K562 (cell line): Measurements from ENCODE around the gene YIPF1. TPM values are rescaled to one million over a fixed set of nuclear protein-coding genes. Genes with fewer than 3 reads are reported as not detected.

Experiments
- ADNP ChIP-seq: fragments of 200-800 bp; sonication (Bioruptor generic); IDR thresholded peaks from 2 replicates; pipeline ENCODE4 v1.6.1; 2016; ENCODE audit warnings: missing genetic modification characterization, missing compliant biosample characterization
- DIDO1 ChIP-seq: fragments of 450-650 bp; IDR thresholded peaks from 2 replicates; pipeline ENCODE4 v1.6.1; 2016; ENCODE audit warnings: low read depth, missing biosample characterization, missing genetic modification characterization
- ESRRB ChIP-seq: fragments of 250-450 bp; sonication (Bioruptor Pico); IDR thresholded peaks from 2 replicates; pipeline ENCODE4 v1.5.0; 2020; ENCODE audit warnings: mild to moderate bottlenecking, moderate library complexity, borderline replicate concordance
- GTF2A2 ChIP-seq: IDR thresholded peaks from 2 replicates; pipeline ENCODE4 v1.6.1; 2016; ENCODE audit warnings: mild to moderate bottlenecking, missing genetic modification characterization, missing compliant biosample characterization
- HDAC3 ChIP-seq: fragments of 450-650 bp; IDR thresholded peaks from 2 replicates; pipeline ENCODE4 v1.6.1; 2018; ENCODE audit warnings: borderline replicate concordance, mild to moderate bottlenecking, moderate library complexity; ENCODE audit not compliant: partially characterized antibody
- HNRNPLL ChIP-seq: fragments of 200-400 bp; formaldehyde crosslinking; IDR thresholded peaks from 2 replicates; pipeline ENCODE4 v1.6.1; 2017; ENCODE audit warnings: low read length, low read depth, mild to moderate bottlenecking; ENCODE audit not compliant: poor library complexity, severe bottlenecking
- NCOR1 ChIP-seq: fragments of 450-650 bp; IDR thresholded peaks from 2 replicates; pipeline ENCODE4 v1.6.1; 2016; ENCODE audit warnings: mild to moderate bottlenecking, moderate library complexity
- RFX1 ChIP-seq: fragments of 450-650 bp; IDR thresholded peaks from 2 replicates; pipeline ENCODE4 v1.6.1; 2016; ENCODE audit warnings: mild to moderate bottlenecking, moderate library complexity
- RHOXF2B ChIP-seq: fragments of 250-450 bp; sonication (Bioruptor Pico); conservative IDR thresholded peaks from 2 replicates; pipeline ENCODE4 v1.5.1; 2021
- STAG1 ChIP-seq: sonication (generic); formaldehyde crosslinking; IDR thresholded peaks from 2 replicates; pipeline ENCODE4 v1.5.0; 2020; ENCODE audit warnings: missing genetic modification reagents, borderline replicate concordance
- YY1 ChIP-seq, 3 experiments: IDR thresholded peaks; 2 replicates each; pipeline ENCODE4 v1.6.1; 2011; ENCODE audit warnings: low read length in 2 of 3, mild to moderate bottlenecking in 2 of 3, moderate library complexity in 2 of 3, borderline replicate concordance in 1 of 3, control low read depth in 1 of 3, low read depth in 1 of 3; ENCODE audit not compliant: insufficient read depth in 3 of 3, insufficient replicate concordance in 2 of 3, control insufficient read depth in 1 of 3, insufficient read length in 1 of 3; ENCODE audit errors: extremely low read depth in 1 of 3
- ZNF121 ChIP-seq: sonication (generic); formaldehyde crosslinking; conservative IDR thresholded peaks from 2 replicates; pipeline ENCODE4 v1.8.0; 2022; ENCODE audit warnings: missing genetic modification reagents
- ZNF224 ChIP-seq: sonication (generic); formaldehyde crosslinking; IDR thresholded peaks from 2 replicates; pipeline ENCODE4 v1.8.0; 2022; ENCODE audit warnings: mild to moderate bottlenecking, missing genetic modification reagents
- ZNF311 ChIP-seq: fragments of 250-450 bp; sonication (Bioruptor Pico); IDR thresholded peaks from 2 replicates; pipeline ENCODE4 v1.4.0; 2020; ENCODE audit warnings: mild to moderate bottlenecking, moderate library complexity
- ZNF384 ChIP-seq: IDR thresholded peaks from 2 replicates; pipeline ENCODE4 v1.6.1; 2012; ENCODE audit warnings: low read depth, low read length, improper control_type of control experiment
- ZNF668 ChIP-seq: fragments of 250-450 bp; sonication (Bioruptor Pico); IDR thresholded peaks from 2 replicates; pipeline ENCODE4 v1.8.0; 2022; ENCODE audit warnings: mild to moderate bottlenecking, inconsistent platforms
- polyA plus RNA-seq, 8 experiments: library from polyadenylated mRNA; depleted of rRNA in 4 of 8; stranded (reverse) in 5 of 8; unstranded in 3 of 8; fragments of >200 nt; fragmentation: Nextera tagmentation in 2 of 8; fragmentation: Illumina TruSeq in 1 of 8; extraction: Ambion mirVana in 2 of 8; extraction: Trizol in 1 of 8; gene quantifications; 2 replicates each; pipeline versions ENCODE4 v1.2.1 to v1.2.3, GENCODE V29; 2011 to 2014; ENCODE audit warnings: inconsistent platforms in 1 of 8, missing spikeins in 1 of 8
- total RNA-seq, 7 experiments: library from RNA; depleted of rRNA in 6 of 7; stranded (reverse); fragments of >200 nt in 6 of 7; fragmentation: Illumina TruSeq in 2 of 7; extraction: Trizol in 2 of 7; gene quantifications; 2 replicates each; pipeline versions ENCODE4 v1.2.1 to v1.2.3, GENCODE V29; 2011 to 2021; ENCODE audit warnings: low replicate concordance in 1 of 7
- TF ChIP-seq, protein P1 (sequence below), 2 experiments: fragments of 450-650 bp; IDR thresholded peaks; 2 replicates each; pipeline ENCODE4 v1.6.1; 2018; ENCODE audit warnings: mild to moderate bottlenecking in 2 of 2, low read depth in 1 of 2; ENCODE audit not compliant: partially characterized antibody in 2 of 2

The YIPF1 gene
- total and polyA plus RNA-seq, 9 of the 15 experiments (the other 6 are each of a cell fraction or from before 2014, with no cell fraction given), result 11.5 to 37.5 (median 19.2) TPM

DNA sequence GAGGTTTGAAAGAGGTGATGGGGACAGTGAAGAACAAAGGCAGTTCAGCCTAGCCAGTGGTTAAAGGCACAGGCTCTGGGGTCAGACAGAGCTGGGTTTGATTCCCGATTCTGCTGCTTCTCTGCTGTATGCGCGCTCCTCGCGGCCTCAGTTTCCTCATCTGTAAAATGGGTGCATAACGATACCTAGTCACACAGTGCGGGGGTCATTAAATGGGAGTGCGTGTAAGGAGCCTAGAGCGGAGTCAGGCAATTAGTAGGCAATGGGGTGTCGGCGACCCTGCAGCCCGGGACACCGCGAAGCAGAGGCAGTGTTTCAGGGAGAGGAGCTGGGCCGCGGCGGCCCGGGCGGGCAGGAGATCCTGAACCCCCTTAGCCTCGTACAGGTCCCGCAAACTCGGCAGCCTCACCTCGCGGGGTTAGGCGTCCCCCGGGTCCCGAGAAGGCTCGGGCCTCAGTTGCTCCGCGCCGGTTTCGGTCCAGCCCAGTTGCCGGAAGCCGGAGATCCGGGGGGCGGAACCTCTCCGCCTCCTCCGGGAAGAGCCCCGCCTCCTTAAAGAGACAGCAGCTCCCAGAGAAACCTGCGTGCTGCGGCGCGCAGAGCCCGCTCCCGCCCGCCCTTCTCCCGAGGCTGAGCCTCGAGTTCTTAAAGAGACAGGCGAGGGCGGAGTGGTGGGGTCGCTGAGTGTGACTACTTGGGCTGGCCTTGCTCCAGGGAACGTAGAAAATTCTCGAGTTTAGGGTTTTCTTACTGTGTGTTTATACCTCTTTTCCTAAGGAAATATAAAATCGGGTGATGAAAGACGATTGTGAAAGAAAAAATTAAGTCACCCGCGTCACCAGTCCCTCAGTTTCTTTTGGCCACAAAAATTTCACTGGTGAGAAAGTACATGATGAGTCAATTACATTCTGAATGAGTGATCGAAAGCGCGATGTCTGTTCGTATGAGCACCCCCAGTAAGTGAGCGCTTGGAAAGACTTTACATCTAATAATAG, at the start of gene YIPF1 (continued):
- TF ChIP-seq, protein P1, sequence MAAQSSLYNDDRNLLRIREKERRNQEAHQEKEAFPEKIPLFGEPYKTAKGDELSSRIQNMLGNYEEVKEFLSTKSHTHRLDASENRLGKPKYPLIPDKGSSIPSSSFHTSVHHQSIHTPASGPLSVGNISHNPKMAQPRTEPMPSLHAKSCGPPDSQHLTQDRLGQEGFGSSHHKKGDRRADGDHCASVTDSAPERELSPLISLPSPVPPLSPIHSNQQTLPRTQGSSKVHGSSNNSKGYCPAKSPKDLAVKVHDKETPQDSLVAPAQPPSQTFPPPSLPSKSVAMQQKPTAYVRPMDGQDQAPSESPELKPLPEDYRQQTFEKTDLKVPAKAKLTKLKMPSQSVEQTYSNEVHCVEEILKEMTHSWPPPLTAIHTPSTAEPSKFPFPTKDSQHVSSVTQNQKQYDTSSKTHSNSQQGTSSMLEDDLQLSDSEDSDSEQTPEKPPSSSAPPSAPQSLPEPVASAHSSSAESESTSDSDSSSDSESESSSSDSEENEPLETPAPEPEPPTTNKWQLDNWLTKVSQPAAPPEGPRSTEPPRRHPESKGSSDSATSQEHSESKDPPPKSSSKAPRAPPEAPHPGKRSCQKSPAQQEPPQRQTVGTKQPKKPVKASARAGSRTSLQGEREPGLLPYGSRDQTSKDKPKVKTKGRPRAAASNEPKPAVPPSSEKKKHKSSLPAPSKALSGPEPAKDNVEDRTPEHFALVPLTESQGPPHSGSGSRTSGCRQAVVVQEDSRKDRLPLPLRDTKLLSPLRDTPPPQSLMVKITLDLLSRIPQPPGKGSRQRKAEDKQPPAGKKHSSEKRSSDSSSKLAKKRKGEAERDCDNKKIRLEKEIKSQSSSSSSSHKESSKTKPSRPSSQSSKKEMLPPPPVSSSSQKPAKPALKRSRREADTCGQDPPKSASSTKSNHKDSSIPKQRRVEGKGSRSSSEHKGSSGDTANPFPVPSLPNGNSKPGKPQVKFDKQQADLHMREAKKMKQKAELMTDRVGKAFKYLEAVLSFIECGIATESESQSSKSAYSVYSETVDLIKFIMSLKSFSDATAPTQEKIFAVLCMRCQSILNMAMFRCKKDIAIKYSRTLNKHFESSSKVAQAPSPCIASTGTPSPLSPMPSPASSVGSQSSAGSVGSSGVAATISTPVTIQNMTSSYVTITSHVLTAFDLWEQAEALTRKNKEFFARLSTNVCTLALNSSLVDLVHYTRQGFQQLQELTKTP (IDR thresholded peaks at IDR 0.05; ENCODE audit: low read depth in 1 of 2, partially characterized antibody in 2 of 2), result peak in 1 of 2 experiments; percentile 29
- TF ChIP-seq ZNF384 (no peak), YY1 (IDR thresholded peaks at IDR 0.05; ENCODE audit: borderline replicate concordance in 1 of 3, control insufficient read depth in 1 of 3, extremely low read depth in 1 of 3, insufficient read depth in 3 of 3, insufficient read length in 1 of 3, insufficient replicate concordance in 2 of 3, low read depth in 1 of 3, low read length in 2 of 3) (peak in 1 of 3 experiments; percentile 43), RHOXF2B (CRISPR knock-in tag) (no peak), GTF2A2 (tag) (peak; percentile 56), STAG1 (CRISPR knock-in tag) (0 out of 2 replicates have a peak, but pooled peaks have one; percentile 10), ESRRB (CRISPR knock-in tag) (no peak), ADNP (tag) (peak; percentile 100), HDAC3 (no peak), NCOR1 (no peak), ZNF121 (CRISPR knock-in tag) (no peak), RFX1 (no peak), ZNF224 (no peak), ZNF668 (CRISPR knock-in tag) (no peak), ZNF311 (CRISPR knock-in tag) (no peak), DIDO1 (tag) (no peak), HNRNPLL (no peak)
